GM04503 (cell line): ENCODE data around the gene ZNF253.
"Not testable (repeated sequence)": the region's sequence is repeated elsewhere in the genome, so short reads cannot be mapped to it uniquely, and the experiment has no call there.

ENCODE experiments used
- DNase-seq: peaks from one replicate; pipeline ENCODE4 v3.0.0-alpha.2; 2012; ENCODE audit warnings: low read depth

ZNF253 gene

GRCh38 chr19:19865750-19866610 is at the start of gene ZNF253:
Gene ZNF253 (plus strand): TSS chr19:19865882. CDS start chr19:19865997, 115 bp downstream.
- peak; percentile 71 for DNase-seq

GRCh38 chr19:19816679-19817078 is 49.0 kb upstream of the ZNF253 start:
- DNase-seq = no peak

GRCh38 chr19:19817357-19817756 is 48.3 kb upstream of the ZNF253 start:
- no peak for DNase-seq

GRCh38 chr19:19820774-19821320 is 44.8 kb upstream of the ZNF253 start:
- no peak for DNase-seq

- peak; percentile 77 for DNase-seq
Measured at GRCh38 chr19:19821366-19821951, 44.2 kb upstream of the ZNF253 start, which contains the start of gene ZNF506. Gene ZNF506 (minus strand): TSS chr19:19821750. CDS start chr19:19821603, 147 bp downstream.

- not testable (repeated sequence) for DNase-seq
Measured at GRCh38 chr19:19821976-19822375, 43.7 kb upstream of the ZNF253 start.

GRCh38 chr19:19823916-19824315 is 41.8 kb upstream of the ZNF253 start:
- no peak for DNase-seq

GRCh38 chr19:19826875-19827274 is 38.8 kb upstream of the ZNF253 start:
- DNase-seq = no peak

GRCh38 chr19:19835560-19836038 is 30.1 kb upstream of the ZNF253 start:
- no peak for DNase-seq

GRCh38 chr19:19847781-19848180 is 17.9 kb upstream of the ZNF253 start:
- DNase-seq = no peak

- DNase-seq = no peak
Measured at GRCh38 chr19:19849056-19849455, 16.6 kb upstream of the ZNF253 start.

GRCh38 chr19:19851740-19852139 is 13.9 kb upstream of the ZNF253 start:
- DNase-seq = not testable (repeated sequence)

- DNase-seq = no peak
Measured at GRCh38 chr19:19858751-19859150, 6.9 kb upstream of the ZNF253 start.

- no peak for DNase-seq
Measured at GRCh38 chr19:19860756-19861390, 4.8 kb upstream of the ZNF253 start.

- no peak for DNase-seq
Measured at GRCh38 chr19:19866611-19867248, 1.0 kb downstream of the ZNF253 start.

GRCh38 chr19:19870086-19870485 is 4.4 kb downstream of the ZNF253 start:
- not testable (repeated sequence) for DNase-seq

- DNase-seq = no peak
Measured at GRCh38 chr19:19871932-19872331, 6.2 kb downstream of the ZNF253 start.

GRCh38 chr19:19873381-19873780 is 7.7 kb downstream of the ZNF253 start:
- no peak for DNase-seq

GRCh38 chr19:19877724-19878123 is 12.0 kb downstream of the ZNF253 start:
- DNase-seq = no peak

GRCh38 chr19:19884583-19884982 is 18.9 kb downstream of the ZNF253 start:
- no peak for DNase-seq

- DNase-seq = not testable (repeated sequence)
Measured at GRCh38 chr19:19892055-19892941, 26.6 kb downstream of the ZNF253 start.
